Panc1 (cell line): ENCODE measurements around the gene ELK1. TPM values are rescaled to one million over a fixed set of nuclear protein-coding genes. Genes with fewer than 3 reads are reported as not detected.

Experiments used
- ATAC-seq: fragments of 200-7000 bp; cut with Tn5 transposase; 2 replicates; pipeline ENCODE4 v1.9.1; 2020; ENCODE audit warnings: mild to moderate bottlenecking, moderate library complexity
- BruUV-seq: library from RNA; stranded (reverse); fragments of 400-500 nt; replicated peaks from 2 replicates; lab custom pipeline; 2021; lab: Mats Ljungman, UMichigan
- CTCF ChIA-PET: fragments of 300-600 bp; sonication (Branson Sonifier 250); formaldehyde crosslinking; loops from one replicate; lab custom pipeline; 2022; ENCODE audit warnings: antibody characterized with exemption; lab: Charles Lee
- POLR2A ChIA-PET: fragments of 300-600 bp; sonication (Branson Sonifier 250); formaldehyde crosslinking; loops from one replicate; lab custom pipeline; 2022; ENCODE audit warnings: antibody characterized with exemption; lab: Charles Lee
- DNase-seq: peaks from one replicate; pipeline ENCODE4 v3.0.0-alpha.2; 2010; ENCODE audit warnings: low read depth, low spot score
- H3K27ac ChIP-seq: 2 replicates; pipeline ENCODE4 v1.5.1; 2011; ENCODE audit warnings: mild to moderate bottlenecking, low read length, inconsistent platforms
- H3K27me3 ChIP-seq: fragments of 200-500 bp; sonication (Bioruptor generic); 2 replicates; pipeline ENCODE4 v1.6.0; 2014; ENCODE audit warnings: low read length, inconsistent platforms; ENCODE audit not compliant: control insufficient read depth, insufficient read depth
- H3K36me3 ChIP-seq: fragments of 200-500 bp; sonication (Bioruptor generic); 2 replicates; pipeline ENCODE4 v1.5.1; 2014; ENCODE audit warnings: inconsistent platforms, mild to moderate bottlenecking, low read length, moderate library complexity; ENCODE audit not compliant: control insufficient read depth, insufficient read depth
- H3K4me1 ChIP-seq: 2 replicates; pipeline ENCODE4 v1.5.1; 2011; ENCODE audit warnings: inconsistent platforms, mild to moderate bottlenecking, low read length, moderate library complexity; ENCODE audit not compliant: control insufficient read depth, insufficient read depth
- H3K4me3 ChIP-seq, 2 experiments: 2 replicates each; pipeline ENCODE4 v1.5.1; 2011 to 2012; ENCODE audit warnings: low read depth in 2 of 2, low read length in 2 of 2, mild to moderate bottlenecking in 2 of 2, inconsistent platforms in 1 of 2, moderate library complexity in 1 of 2
- H3K9me3 ChIP-seq: fragments of 200-500 bp; sonication (Bioruptor generic); 2 replicates; pipeline ENCODE4 v1.5.1; 2014; ENCODE audit warnings: low read depth, mild to moderate bottlenecking, inconsistent platforms, low read length, moderate library complexity; ENCODE audit not compliant: control insufficient read depth, insufficient read depth
- POLR2AphosphoS5 ChIP-seq: IDR thresholded peaks from 2 replicates; pipeline ENCODE4 v1.6.1; 2012; ENCODE audit warnings: mild to moderate bottlenecking, low read depth, low read length, moderate library complexity
- SIN3A ChIP-seq: IDR thresholded peaks from 2 replicates; pipeline ENCODE4 v1.6.1; 2012; ENCODE audit warnings: low read depth, mild to moderate bottlenecking, low read length, moderate library complexity, borderline replicate concordance; ENCODE audit not compliant: insufficient read depth
- TCF7L2 ChIP-seq: IDR thresholded peaks from 2 replicates; pipeline ENCODE4 v1.6.1; 2011; ENCODE audit warnings: mild to moderate bottlenecking, low read depth, low read length, inconsistent platforms
- in situ Hi-C: cut with HindIII; loops from 2 replicates; pipeline ENCODE4 v1.10.0; 2016; ENCODE audit warnings: low sequenced_read_pairs, low pct_unique_long_range_greater_than_20kb
- intact Hi-C: fragments of 100-400 bp; cut with micrococcal nuclease; formaldehyde crosslinking; loops from one replicate; pipeline ENCODE4 v1.10.0; 2022; ENCODE audit not compliant: unreplicated experiment
- total RNA-seq: library from RNA; stranded (reverse); gene quantifications from one replicate; pipeline ENCODE4 v1.2.1, GENCODE V29; 2021; ENCODE audit not compliant: unreplicated experiment
- TF ChIP-seq, protein P1 (sequence below), 2 experiments: IDR thresholded peaks; 2 replicates each; pipeline ENCODE4 v1.6.1; 2011 to 2012; ENCODE audit warnings: low read depth in 2 of 2, control low read depth in 1 of 2, low read length in 1 of 2, mild to moderate bottlenecking in 1 of 2, moderate library complexity in 1 of 2; ENCODE audit not compliant: insufficient read depth in 1 of 2
- TF ChIP-seq, protein P2 (sequence below): fragments of 450-650 bp; IDR thresholded peaks from 2 replicates; pipeline ENCODE4 v1.5.1; 2017; ENCODE audit warnings: mild to moderate bottlenecking

ELK1 gene
- total RNA-seq, 1 experiment from 2014 or later: 64.6 TPM

DNA sequence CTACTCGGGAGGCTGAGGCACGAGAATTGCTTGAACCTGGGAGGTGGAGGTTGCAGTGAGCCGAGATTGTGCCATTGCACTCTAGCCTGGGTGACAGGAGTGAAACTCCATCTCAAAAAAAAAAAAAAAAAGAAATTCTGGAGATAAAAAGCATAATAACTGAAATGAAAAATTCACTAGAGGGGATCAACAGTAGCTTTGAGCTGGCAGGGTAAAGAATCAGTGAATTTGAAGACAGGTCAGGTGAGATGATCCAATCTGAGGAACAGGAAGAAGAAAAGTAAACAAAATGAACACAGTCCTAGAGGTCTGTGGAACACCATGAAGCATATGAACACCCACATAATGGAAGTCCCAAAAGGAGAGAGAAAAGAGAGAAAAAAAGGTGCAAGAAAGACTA lies 53.1 kb downstream of the ELK1 start:
- Histone ChIP-seq H3K27ac (no peak overlapping the region), H3K4me3 (no peak overlapping the region), H3K4me1 (no peaks in the 10 kb centered on the region), H3K36me3 (no peaks in the 10 kb centered on the region), H3K27me3 (no peaks in the 10 kb centered on the region), H3K9me3 (no peaks in the 10 kb centered on the region; the same call in 1 of the 2 replicates)
- intact Hi-C loops: no loop called here
- ChIA-PET POLR2A (no interaction called here), CTCF (interaction anchor here (0.7 kb wide), 1 partner anchor 56 kb away, joined by 9 read pairs; no protein-coding TSS in a partner anchor)
- BruUV-seq: no TSS peak
- in situ Hi-C loops: no loop called here
- TF ChIP-seq TCF7L2 (no peak), SIN3A (no peak), POLR2AphosphoS5 (no peak)
- TF ChIP-seq, protein P1, sequence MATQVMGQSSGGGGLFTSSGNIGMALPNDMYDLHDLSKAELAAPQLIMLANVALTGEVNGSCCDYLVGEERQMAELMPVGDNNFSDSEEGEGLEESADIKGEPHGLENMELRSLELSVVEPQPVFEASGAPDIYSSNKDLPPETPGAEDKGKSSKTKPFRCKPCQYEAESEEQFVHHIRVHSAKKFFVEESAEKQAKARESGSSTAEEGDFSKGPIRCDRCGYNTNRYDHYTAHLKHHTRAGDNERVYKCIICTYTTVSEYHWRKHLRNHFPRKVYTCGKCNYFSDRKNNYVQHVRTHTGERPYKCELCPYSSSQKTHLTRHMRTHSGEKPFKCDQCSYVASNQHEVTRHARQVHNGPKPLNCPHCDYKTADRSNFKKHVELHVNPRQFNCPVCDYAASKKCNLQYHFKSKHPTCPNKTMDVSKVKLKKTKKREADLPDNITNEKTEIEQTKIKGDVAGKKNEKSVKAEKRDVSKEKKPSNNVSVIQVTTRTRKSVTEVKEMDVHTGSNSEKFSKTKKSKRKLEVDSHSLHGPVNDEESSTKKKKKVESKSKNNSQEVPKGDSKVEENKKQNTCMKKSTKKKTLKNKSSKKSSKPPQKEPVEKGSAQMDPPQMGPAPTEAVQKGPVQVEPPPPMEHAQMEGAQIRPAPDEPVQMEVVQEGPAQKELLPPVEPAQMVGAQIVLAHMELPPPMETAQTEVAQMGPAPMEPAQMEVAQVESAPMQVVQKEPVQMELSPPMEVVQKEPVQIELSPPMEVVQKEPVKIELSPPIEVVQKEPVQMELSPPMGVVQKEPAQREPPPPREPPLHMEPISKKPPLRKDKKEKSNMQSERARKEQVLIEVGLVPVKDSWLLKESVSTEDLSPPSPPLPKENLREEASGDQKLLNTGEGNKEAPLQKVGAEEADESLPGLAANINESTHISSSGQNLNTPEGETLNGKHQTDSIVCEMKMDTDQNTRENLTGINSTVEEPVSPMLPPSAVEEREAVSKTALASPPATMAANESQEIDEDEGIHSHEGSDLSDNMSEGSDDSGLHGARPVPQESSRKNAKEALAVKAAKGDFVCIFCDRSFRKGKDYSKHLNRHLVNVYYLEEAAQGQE (IDR thresholded peaks at IDR 0.05; ENCODE audit: insufficient read depth in 1 of 2, low read depth in 2 of 2, low read length in 1 of 2): no peak
- TF ChIP-seq, protein P2, sequence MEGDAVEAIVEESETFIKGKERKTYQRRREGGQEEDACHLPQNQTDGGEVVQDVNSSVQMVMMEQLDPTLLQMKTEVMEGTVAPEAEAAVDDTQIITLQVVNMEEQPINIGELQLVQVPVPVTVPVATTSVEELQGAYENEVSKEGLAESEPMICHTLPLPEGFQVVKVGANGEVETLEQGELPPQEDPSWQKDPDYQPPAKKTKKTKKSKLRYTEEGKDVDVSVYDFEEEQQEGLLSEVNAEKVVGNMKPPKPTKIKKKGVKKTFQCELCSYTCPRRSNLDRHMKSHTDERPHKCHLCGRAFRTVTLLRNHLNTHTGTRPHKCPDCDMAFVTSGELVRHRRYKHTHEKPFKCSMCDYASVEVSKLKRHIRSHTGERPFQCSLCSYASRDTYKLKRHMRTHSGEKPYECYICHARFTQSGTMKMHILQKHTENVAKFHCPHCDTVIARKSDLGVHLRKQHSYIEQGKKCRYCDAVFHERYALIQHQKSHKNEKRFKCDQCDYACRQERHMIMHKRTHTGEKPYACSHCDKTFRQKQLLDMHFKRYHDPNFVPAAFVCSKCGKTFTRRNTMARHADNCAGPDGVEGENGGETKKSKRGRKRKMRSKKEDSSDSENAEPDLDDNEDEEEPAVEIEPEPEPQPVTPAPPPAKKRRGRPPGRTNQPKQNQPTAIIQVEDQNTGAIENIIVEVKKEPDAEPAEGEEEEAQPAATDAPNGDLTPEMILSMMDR: no peak
- no peak for DNase-seq
- no peak for ATAC-seq

DNA sequence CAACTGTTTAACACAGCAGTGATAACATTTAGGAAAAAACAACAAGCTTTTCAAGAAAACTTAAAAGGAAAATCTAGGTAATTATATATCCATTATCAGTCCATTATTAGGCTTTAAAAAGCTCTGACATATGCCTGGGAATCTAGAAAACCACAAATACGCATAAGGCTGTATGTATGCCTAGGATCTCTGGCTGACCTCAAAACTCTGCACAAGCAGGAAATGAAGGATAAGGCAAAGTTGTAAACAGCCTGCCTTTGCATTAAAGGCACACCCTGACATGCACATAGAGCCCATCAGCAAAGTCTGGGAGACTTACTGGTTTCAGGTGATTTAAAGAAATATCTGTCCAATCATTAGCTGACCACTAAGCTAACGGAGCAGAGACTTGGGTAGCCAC lies 54.1 kb downstream of the ELK1 start:
- TF ChIP-seq, protein P2: no peak
- TF ChIP-seq, protein P1 (IDR thresholded peaks at IDR 0.05; ENCODE audit: insufficient read depth in 1 of 2, low read depth in 2 of 2, low read length in 1 of 2): no peak
- TF ChIP-seq TCF7L2 (no peak), SIN3A (no peak), POLR2AphosphoS5 (no peak)
- Histone ChIP-seq H3K4me3 (no peak overlapping the region), H3K9me3 (no peaks in the 10 kb centered on the region; the same call in 1 of the 2 replicates), H3K27me3 (no peaks in the 10 kb centered on the region), H3K36me3 (no peaks in the 10 kb centered on the region), H3K4me1 (no peaks in the 10 kb centered on the region), H3K27ac (no peak overlapping the region)
- DNase-seq (no peak), ATAC-seq (no peak)
- in situ Hi-C loops (no loop called here), intact Hi-C loops (no loop called here)
- BruUV-seq: no TSS peak
- ChIA-PET CTCF (no interaction called here), POLR2A (no interaction called here)
